GM12891 (cell line): ENCODE data around the gene MAMDC2.

Experiments
- POLR2A ChIP-seq: IDR thresholded peaks from 2 replicates; pipeline ENCODE4 v1.6.1; 2011; ENCODE audit warnings: low read depth, low read length, control low read depth
- POU2F2 ChIP-seq: IDR thresholded peaks from 2 replicates; pipeline ENCODE4 v1.6.1; 2011; ENCODE audit warnings: low read depth, mild to moderate bottlenecking, control low read depth, low read length, moderate library complexity
- SPI1 ChIP-seq: IDR thresholded peaks from 2 replicates; pipeline ENCODE4 v1.6.1; 2011; ENCODE audit warnings: low read depth, low read length, control low read depth

DNA sequence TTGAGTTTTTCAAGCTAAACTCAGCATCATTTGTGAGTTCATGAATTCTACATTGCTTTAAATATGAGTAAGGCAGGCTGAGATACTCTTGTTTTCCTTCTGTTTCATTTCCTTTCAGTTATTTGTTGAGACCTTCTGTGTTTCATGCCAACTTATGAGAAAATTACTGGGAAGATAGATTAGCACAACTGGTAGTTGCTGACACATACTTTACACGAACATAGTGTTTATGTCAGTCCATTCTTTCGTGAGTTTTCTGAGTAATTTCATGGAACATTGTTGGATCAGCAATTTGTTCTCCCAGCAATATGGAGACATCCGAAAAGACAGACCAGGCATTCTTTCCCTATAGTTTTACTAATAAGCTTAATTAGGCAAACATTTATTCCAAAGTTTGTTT lies 113.1 kb downstream of the MAMDC2 start:
- TF ChIP-seq POU2F2 (no peak), SPI1 (no peak), POLR2A (no peak)
